ENCODE measurements around the gene MCM5. TPM values are rescaled to one million over a fixed set of nuclear protein-coding genes. Genes with fewer than 3 reads are reported as not detected.

The MCM5 gene
- total RNA-seq, 1 experiment from 2014 or later, result 107 TPM

DNA sequence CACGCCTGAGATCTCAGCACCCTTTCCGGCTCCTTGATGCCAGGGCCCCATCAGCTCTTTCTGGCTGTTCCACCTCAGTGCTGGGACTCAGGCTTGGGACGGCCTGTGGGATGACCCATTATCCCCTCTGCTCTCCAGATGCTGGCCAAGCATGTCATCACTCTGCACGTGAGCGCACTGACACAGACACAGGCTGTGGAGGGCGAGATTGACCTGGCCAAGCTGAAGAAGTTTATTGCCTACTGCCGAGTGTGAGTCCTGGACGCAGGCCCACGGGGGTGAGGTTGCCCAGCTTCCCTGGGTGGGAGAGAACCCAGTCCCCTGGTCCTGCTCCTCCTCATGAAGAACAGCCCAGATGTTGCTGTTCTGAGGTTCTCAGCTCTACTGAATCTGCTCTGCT, 17.7 kb downstream of the MCM5 start:
- CTCF ChIA-PET, result no interaction called here
- H3K36me3 Mint-ChIP-seq (ENCODE audit: insufficient read depth, unreplicated experiment), result peaks cover 36% of the 10 kb centered on the region

DNA sequence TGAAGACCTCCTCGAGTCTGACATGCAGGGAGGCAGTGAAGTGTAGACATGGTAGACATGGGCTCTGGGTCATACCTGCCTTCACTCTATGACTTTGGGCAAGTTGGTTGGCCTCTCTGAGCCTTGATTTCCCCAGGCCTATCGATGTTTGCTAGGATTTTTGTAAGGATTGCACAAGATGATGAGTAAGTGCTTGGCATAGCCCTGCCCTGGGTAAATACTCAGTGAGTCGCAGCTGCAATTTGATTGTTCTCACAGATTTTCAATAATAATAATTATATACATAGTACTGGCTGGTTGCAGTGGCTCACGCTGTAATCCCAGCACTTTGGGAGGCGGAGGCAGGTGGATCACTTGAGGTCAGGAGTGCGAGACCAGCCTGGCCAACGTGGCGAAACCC, 18.1 kb downstream of the MCM5 start:
- no peak for DNase-seq
- Mint-ChIP-seq H3K27me3 (ENCODE audit: insufficient read depth, unreplicated experiment) (no peaks in the 10 kb centered on the region), H3K9me3 (ENCODE audit: unreplicated experiment) (no peaks in the 10 kb centered on the region), H3K4me1 (ENCODE audit: low read depth, unreplicated experiment) (no peaks in the 10 kb centered on the region), H3K4me3 (ENCODE audit: unreplicated experiment) (no peak overlapping the region), H3K27ac (ENCODE audit: unreplicated experiment) (no peak overlapping the region), H3K36me3 (ENCODE audit: insufficient read depth, unreplicated experiment) (peaks cover 34% of the 10 kb centered on the region)
- CTCF ChIA-PET, result no interaction called here
- BruUV-seq (replicated peaks), result no TSS peak
- intact Hi-C loops (cut with micrococcal nuclease; ENCODE audit: unreplicated experiment), result no loop called here
- H3K4me3 ChIP-seq (ENCODE audit: low read depth, low read length), result no peak overlapping the region
- TF ChIP-seq, protein P1, sequence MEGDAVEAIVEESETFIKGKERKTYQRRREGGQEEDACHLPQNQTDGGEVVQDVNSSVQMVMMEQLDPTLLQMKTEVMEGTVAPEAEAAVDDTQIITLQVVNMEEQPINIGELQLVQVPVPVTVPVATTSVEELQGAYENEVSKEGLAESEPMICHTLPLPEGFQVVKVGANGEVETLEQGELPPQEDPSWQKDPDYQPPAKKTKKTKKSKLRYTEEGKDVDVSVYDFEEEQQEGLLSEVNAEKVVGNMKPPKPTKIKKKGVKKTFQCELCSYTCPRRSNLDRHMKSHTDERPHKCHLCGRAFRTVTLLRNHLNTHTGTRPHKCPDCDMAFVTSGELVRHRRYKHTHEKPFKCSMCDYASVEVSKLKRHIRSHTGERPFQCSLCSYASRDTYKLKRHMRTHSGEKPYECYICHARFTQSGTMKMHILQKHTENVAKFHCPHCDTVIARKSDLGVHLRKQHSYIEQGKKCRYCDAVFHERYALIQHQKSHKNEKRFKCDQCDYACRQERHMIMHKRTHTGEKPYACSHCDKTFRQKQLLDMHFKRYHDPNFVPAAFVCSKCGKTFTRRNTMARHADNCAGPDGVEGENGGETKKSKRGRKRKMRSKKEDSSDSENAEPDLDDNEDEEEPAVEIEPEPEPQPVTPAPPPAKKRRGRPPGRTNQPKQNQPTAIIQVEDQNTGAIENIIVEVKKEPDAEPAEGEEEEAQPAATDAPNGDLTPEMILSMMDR (IDR thresholded peaks at IDR 0.05; ENCODE audit: insufficient read depth in 1 of 2, low read depth in 1 of 2, low read length in 1 of 2, severe bottlenecking in 1 of 2, unreplicated experiment in 1 of 2), result no peak
- H3K4me1 ChIP-seq, result no peaks in the 10 kb centered on the region
- H3K27me3 ChIP-seq (replicated peaks; ENCODE audit: control insufficient read depth, insufficient read depth, low read length), result no peaks in the 10 kb centered on the region
- no peaks in the 10 kb centered on the region for H3K9me3 ChIP-seq
- H3K36me3 ChIP-seq (ENCODE audit: control insufficient read depth, insufficient read depth, low read length), result peaks cover 3% of the 10 kb centered on the region
- POLR2A ChIA-PET, result no interaction called here

More for the DNA sequence above, 17.7 kb downstream of the MCM5 start:
- intact Hi-C loops (cut with micrococcal nuclease; ENCODE audit: unreplicated experiment), result no loop called here
- Histone ChIP-seq H3K36me3 (ENCODE audit: control insufficient read depth, insufficient read depth, low read length) (peaks cover 1% of the 10 kb centered on the region), H3K4me1 (no peaks in the 10 kb centered on the region), H3K27me3 (replicated peaks; ENCODE audit: control insufficient read depth, insufficient read depth, low read length) (no peaks in the 10 kb centered on the region), H3K9me3 (no peaks in the 10 kb centered on the region), H3K4me3 (ENCODE audit: low read depth, low read length) (no peak overlapping the region)
- Mint-ChIP-seq H3K9me3 (ENCODE audit: unreplicated experiment) (no peaks in the 10 kb centered on the region), H3K4me3 (ENCODE audit: unreplicated experiment) (no peak overlapping the region), H3K4me1 (ENCODE audit: low read depth, unreplicated experiment) (no peaks in the 10 kb centered on the region), H3K27ac (ENCODE audit: unreplicated experiment) (no peak overlapping the region), H3K27me3 (ENCODE audit: insufficient read depth, unreplicated experiment) (no peaks in the 10 kb centered on the region)
- no peak for DNase-seq
- POLR2A ChIA-PET, result no interaction called here
- TF ChIP-seq, protein P1 (IDR thresholded peaks at IDR 0.05; ENCODE audit: insufficient read depth in 1 of 2, low read depth in 1 of 2, low read length in 1 of 2, severe bottlenecking in 1 of 2, unreplicated experiment in 1 of 2), result no peak
- BruUV-seq (replicated peaks), result no TSS peak

DNA sequence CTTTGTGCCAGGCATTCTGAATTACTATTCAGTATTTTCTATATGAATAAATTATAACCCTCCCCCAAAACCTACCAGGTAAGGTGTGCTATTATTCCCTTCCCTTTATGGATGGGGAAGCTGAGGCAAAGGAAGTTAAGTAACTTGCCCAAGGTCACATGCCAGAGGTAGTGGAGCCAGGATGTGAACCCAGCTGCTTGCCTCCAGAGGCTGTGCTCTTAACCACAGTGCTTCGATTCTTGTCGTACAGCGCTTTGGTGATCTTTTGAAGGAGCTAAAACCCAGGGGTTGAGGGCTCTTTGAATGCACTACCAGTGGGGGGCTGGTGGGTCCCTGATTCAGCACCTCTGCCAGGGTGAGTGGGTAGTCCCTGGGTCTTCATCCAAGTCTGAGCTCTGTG, 18.8 kb downstream of the MCM5 start:
- H3K27me3 ChIP-seq (replicated peaks; ENCODE audit: control insufficient read depth, insufficient read depth, low read length), result no peaks in the 10 kb centered on the region
- no peaks in the 10 kb centered on the region for H3K4me1 Mint-ChIP-seq (ENCODE audit: low read depth, unreplicated experiment)
- no peak overlapping the region for H3K4me3 ChIP-seq (ENCODE audit: low read depth, low read length)
- DNase-seq, result no peak
- H3K4me3 Mint-ChIP-seq (ENCODE audit: unreplicated experiment), result no peak overlapping the region
- H3K9me3 ChIP-seq, result no peaks in the 10 kb centered on the region
- peaks cover 3% of the 10 kb centered on the region for H3K36me3 ChIP-seq (ENCODE audit: control insufficient read depth, insufficient read depth, low read length)
- no peaks in the 10 kb centered on the region for H3K9me3 Mint-ChIP-seq (ENCODE audit: unreplicated experiment)
- TF ChIP-seq, protein P1 (IDR thresholded peaks at IDR 0.05; ENCODE audit: insufficient read depth in 1 of 2, low read depth in 1 of 2, low read length in 1 of 2, severe bottlenecking in 1 of 2, unreplicated experiment in 1 of 2), result no peak
- no peak overlapping the region for H3K27ac Mint-ChIP-seq (ENCODE audit: unreplicated experiment)
- CTCF ChIA-PET, result no interaction called here
- H3K27me3 Mint-ChIP-seq (ENCODE audit: insufficient read depth, unreplicated experiment), result no peaks in the 10 kb centered on the region
- intact Hi-C loops (cut with micrococcal nuclease; ENCODE audit: unreplicated experiment), result no loop called here
- BruUV-seq (replicated peaks), result no TSS peak
- POLR2A ChIA-PET, result no interaction called here
- no peaks in the 10 kb centered on the region for H3K4me1 ChIP-seq
- H3K36me3 Mint-ChIP-seq (ENCODE audit: insufficient read depth, unreplicated experiment), result peaks cover 38% of the 10 kb centered on the region
